ENCODE results near the gene SLC37A1.

- TF ChIP-seq POLR2A (IDR thresholded peaks at IDR 0.05; ENCODE audit: low read length) (no peak), GATA1 (IDR thresholded peaks at IDR 0.05; ENCODE audit: low read depth, low read length) (no peak)
These were observed 100.1 kb downstream of the SLC37A1 start for GRCh38 chr21:42613756-42614155.

Data from erythroblast (primary cell).